Trophoblast cell (in vitro differentiated cells and primary cell): ENCODE results near the gene AFDN.

Experiments
- DNase-seq, 2 donors: peaks; one replicate each; pipeline ENCODE4 v3.0.0-alpha.2; 2016
- H2AFZ ChIP-seq: 2 replicates; pipeline ENCODE4 v1.6.1; 2013; ENCODE audit warnings: low read length, moderate library complexity, mild to moderate bottlenecking; ENCODE audit not compliant: insufficient read depth, poor library complexity
- H2AK5ac ChIP-seq: 2 replicates; pipeline ENCODE4 v1.6.1; 2013; ENCODE audit warnings: mild to moderate bottlenecking, low read length
- H2BK120ac ChIP-seq: 2 replicates; pipeline ENCODE4 v1.6.1; 2013; ENCODE audit warnings: low read length, mild to moderate bottlenecking, moderate library complexity; ENCODE audit not compliant: insufficient read depth, poor library complexity
- H2BK12ac ChIP-seq: 2 replicates; pipeline ENCODE4 v1.6.1; 2013; ENCODE audit warnings: mild to moderate bottlenecking, low read length, moderate library complexity
- H2BK5ac ChIP-seq: 2 replicates; pipeline ENCODE4 v1.6.1; 2013; ENCODE audit warnings: low read length, low read depth, moderate library complexity, mild to moderate bottlenecking; ENCODE audit not compliant: poor library complexity
- H3K14ac ChIP-seq: 2 replicates; pipeline ENCODE4 v1.6.1; 2013; ENCODE audit warnings: mild to moderate bottlenecking, low read length
- H3K18ac ChIP-seq: 2 replicates; pipeline ENCODE4 v1.6.1; 2013; ENCODE audit warnings: mild to moderate bottlenecking, low read length
- H3K23ac ChIP-seq: 2 replicates; pipeline ENCODE4 v1.6.1; 2013; ENCODE audit warnings: low read length
- H3K27ac ChIP-seq: 2 replicates; pipeline ENCODE4 v1.5.1; 2013; ENCODE audit warnings: low read depth, mild to moderate bottlenecking, inconsistent platforms, low read length, moderate library complexity
- H3K27me3 ChIP-seq: 2 replicates; pipeline ENCODE4 v1.6.1; 2013; ENCODE audit warnings: inconsistent platforms, mild to moderate bottlenecking, low read length, moderate library complexity; ENCODE audit not compliant: insufficient read depth
- H3K36me3 ChIP-seq, 2 experiments: 1 replicate in 1 of 2; 2 replicates in 1 of 2; pipeline ENCODE4 v1.6.1; 2013; ENCODE audit warnings: low read length in 2 of 2, mild to moderate bottlenecking in 2 of 2, moderate library complexity in 1 of 2; ENCODE audit not compliant: insufficient read depth in 2 of 2, control insufficient read depth in 1 of 2
- H3K4ac ChIP-seq: 2 replicates; pipeline ENCODE4 v1.6.1; 2013; ENCODE audit warnings: low read depth, mild to moderate bottlenecking, low read length, moderate library complexity
- H3K4me1 ChIP-seq, 2 experiments: 1 replicate in 1 of 2; 2 replicates in 1 of 2; pipeline ENCODE4 v1.6.1; 2013; ENCODE audit warnings: low read length in 2 of 2, mild to moderate bottlenecking in 2 of 2, moderate library complexity in 1 of 2; ENCODE audit not compliant: insufficient read depth in 2 of 2, control insufficient read depth in 1 of 2
- H3K4me2 ChIP-seq: 2 replicates; pipeline ENCODE4 v1.6.1; 2013; ENCODE audit warnings: inconsistent platforms, mild to moderate bottlenecking, low read length, moderate library complexity
- H3K4me3 ChIP-seq: 2 replicates; pipeline ENCODE4 v1.5.1; 2013; ENCODE audit warnings: mild to moderate bottlenecking, low read depth, low read length, inconsistent platforms
- H3K79me1 ChIP-seq: one replicate; pipeline ENCODE4 v1.6.1; 2013; ENCODE audit warnings: low read length
- H3K79me2 ChIP-seq: 2 replicates; pipeline ENCODE4 v1.6.1; 2013; ENCODE audit warnings: low read length, mild to moderate bottlenecking; ENCODE audit not compliant: control insufficient read depth, insufficient read depth, poor library complexity
- H3K9ac ChIP-seq: 2 replicates; pipeline ENCODE4 v1.6.1; 2013; ENCODE audit warnings: mild to moderate bottlenecking, low read length
- H3K9me3 ChIP-seq: 2 replicates; pipeline ENCODE4 v1.6.1; 2013; ENCODE audit warnings: low read depth, mild to moderate bottlenecking, control low read depth, inconsistent platforms, low read length; ENCODE audit not compliant: insufficient read depth
- H4K12ac ChIP-seq: 2 replicates; pipeline ENCODE4 v1.6.1; 2013; ENCODE audit warnings: low read depth, mild to moderate bottlenecking, low read length, moderate library complexity
- H4K8ac ChIP-seq: 2 replicates; pipeline ENCODE4 v1.6.1; 2013; ENCODE audit warnings: low read depth, mild to moderate bottlenecking, low read length, moderate library complexity
- H4K91ac ChIP-seq: one replicate; pipeline ENCODE4 v1.6.1; 2013; ENCODE audit warnings: low read depth, mild to moderate bottlenecking, low read length, moderate library complexity
- WGBS: extraction: QIAGEN DNeasy Blood & Tissue Kit; methylation state at CpG from one replicate; pipeline ENCODE4 v1.1.7; 2013; ENCODE audit warnings: missing lambda C conversion rate; ENCODE audit not compliant: insufficient read length, insufficient coverage; ENCODE audit errors: extremely low coverage; 5-methylcytosine and 5-hydroxymethylcytosine counted together

Gene AFDN

GRCh38 chr6:167988945-167989841 is 162.5 kb downstream of the AFDN start:
- no CpG with 5 or more reads among the region's 36 CpGs for WGBS
- H3K14ac ChIP-seq: no peak overlapping the region
- no peak overlapping the region for H3K4me3 ChIP-seq
- no peaks in the 10 kb centered on the region for H3K36me3 ChIP-seq
- H2BK120ac ChIP-seq: no peak overlapping the region
- no peak overlapping the region for H3K4ac ChIP-seq
- no peak overlapping the region for H4K91ac ChIP-seq
- no peaks in the 10 kb centered on the region for H3K79me2 ChIP-seq
- H3K9me3 ChIP-seq: peaks cover 4% of the 10 kb centered on the region
- no peak overlapping the region for H2AFZ ChIP-seq
- H3K18ac ChIP-seq: no peak overlapping the region
- H3K4me1 ChIP-seq: peaks cover 0 to 4% of the 10 kb centered on the region in 2 experiments
- no peak for DNase-seq
- no peaks in the 10 kb centered on the region for H3K27me3 ChIP-seq
- no peak overlapping the region for H2BK12ac ChIP-seq
- H4K12ac ChIP-seq: no peak overlapping the region
- no peak overlapping the region for H3K4me2 ChIP-seq
- no peak overlapping the region for H3K27ac ChIP-seq
- no peaks in the 10 kb centered on the region for H3K79me1 ChIP-seq
- no peak overlapping the region for H2AK5ac ChIP-seq
- no peak overlapping the region for H3K23ac ChIP-seq
- H4K8ac ChIP-seq: no peak overlapping the region
- no peak overlapping the region for H2BK5ac ChIP-seq
- no peak overlapping the region for H3K9ac ChIP-seq

- no CpG with 5 or more reads among the region's 75 CpGs for WGBS
- H4K91ac ChIP-seq: no peak overlapping the region
Measured at GRCh38 chr6:167990016-167990945, 163.6 kb downstream of the AFDN start.

GRCh38 chr6:167993169-167993568 is 166.5 kb downstream of the AFDN start:
- Histone ChIP-seq H3K14ac (no peak overlapping the region), H2AK5ac (no peak overlapping the region), H3K36me3 (no peaks in the 10 kb centered on the region), H4K8ac (no peak overlapping the region), H3K79me2 (no peaks in the 10 kb centered on the region), H4K12ac (no peak overlapping the region), H3K4me1 (no peaks in the 10 kb centered on the region), H2BK12ac (no peak overlapping the region), H2AFZ (no peak overlapping the region), H3K79me1 (no peaks in the 10 kb centered on the region), H4K91ac (no peak overlapping the region), H3K4me3 (no peak overlapping the region), H2BK5ac (no peak overlapping the region), H3K4ac (no peak overlapping the region), H3K4me2 (no peak overlapping the region), H3K18ac (no peak overlapping the region), H2BK120ac (no peak overlapping the region), H3K9ac (no peak overlapping the region), H3K23ac (no peak overlapping the region), H3K9me3 (peaks cover 2% of the 10 kb centered on the region), H3K27me3 (no peaks in the 10 kb centered on the region), H3K27ac (no peak overlapping the region)
- WGBS: no CpG with 5 or more reads among the region's 16 CpGs
- DNase-seq: no peak

More at GRCh38 chr6:167990016-167990945, 163.6 kb downstream of the AFDN start:
- Histone ChIP-seq H3K4me1 (peaks cover 0 to 4% of the 10 kb centered on the region in 2 experiments), H4K8ac (no peak overlapping the region), H3K4me2 (no peak overlapping the region), H3K4ac (no peak overlapping the region), H3K36me3 (no peaks in the 10 kb centered on the region), H3K27ac (no peak overlapping the region), H3K14ac (no peak overlapping the region), H4K12ac (no peak overlapping the region), H2AK5ac (no peak overlapping the region), H3K23ac (no peak overlapping the region), H2BK5ac (no peak overlapping the region), H2AFZ (no peak overlapping the region), H2BK120ac (no peak overlapping the region), H3K27me3 (no peaks in the 10 kb centered on the region), H3K79me2 (no peaks in the 10 kb centered on the region), H3K79me1 (no peaks in the 10 kb centered on the region), H3K9ac (no peak overlapping the region), H2BK12ac (no peak overlapping the region), H3K18ac (no peak overlapping the region), H3K9me3 (peaks cover 2% of the 10 kb centered on the region), H3K4me3 (no peak overlapping the region)
- DNase-seq: no peak

- Histone ChIP-seq H3K27me3 (no peaks in the 10 kb centered on the region), H2BK120ac (no peak overlapping the region), H3K36me3 (no peaks in the 10 kb centered on the region), H3K4me1 (no peaks in the 10 kb centered on the region), H3K4me3 (no peak overlapping the region), H3K18ac (no peak overlapping the region), H2BK12ac (no peak overlapping the region), H4K91ac (no peak overlapping the region), H3K79me1 (no peaks in the 10 kb centered on the region), H2AFZ (no peak overlapping the region), H3K23ac (no peak overlapping the region), H3K4me2 (no peak overlapping the region), H3K14ac (no peak overlapping the region), H2AK5ac (no peak overlapping the region), H3K79me2 (no peaks in the 10 kb centered on the region), H4K8ac (no peak overlapping the region), H2BK5ac (no peak overlapping the region), H3K9ac (no peak overlapping the region), H3K9me3 (peaks cover 2% of the 10 kb centered on the region), H4K12ac (no peak overlapping the region), H3K4ac (no peak overlapping the region), H3K27ac (no peak overlapping the region)
- DNase-seq: no peak
- WGBS: no CpG with 5 or more reads among the region's 11 CpGs
Measured at GRCh38 chr6:167993831-167994230, 167.1 kb downstream of the AFDN start.
